Neural cell (in vitro differentiated cells): Measurements from ENCODE around the gene INPP5A. TPM values are rescaled to one million over a fixed set of nuclear protein-coding genes. Genes with fewer than 3 reads are reported as not detected.
"Not testable (repeated sequence)": the region's sequence is repeated elsewhere in the genome, so short reads cannot be mapped to it uniquely, and the experiment has no call there.

ENCODE experiments used
- H2AFZ ChIP-seq: fragments of 200-600, 300-800 bp; sonication (generic), shearing (Covaris generic); 2 replicates; pipeline ENCODE4 v1.6.0; 2014; ENCODE audit warnings: low read depth, mild to moderate bottlenecking, antibody characterized with exemption, low read length, moderate library complexity
- H3F3A ChIP-seq: fragments of 200-600 bp; shearing (Covaris generic); 2 replicates; pipeline ENCODE4 v1.6.1; 2016; ENCODE audit warnings: mild to moderate bottlenecking, moderate library complexity, mixed read lengths, antibody characterized with exemption, low read length; ENCODE audit not compliant: insufficient read depth, poor library complexity, severe bottlenecking
- H3K27ac ChIP-seq: fragments of 200-600, 300-800 bp; sonication (generic), shearing (Covaris generic); 2 replicates; pipeline ENCODE4 v1.5.1; 2014; ENCODE audit warnings: mild to moderate bottlenecking, low read length, moderate library complexity
- H3K27me3 ChIP-seq: fragments of 300-800, 200-600 bp; sonication (generic), shearing (Covaris generic); 2 replicates; pipeline ENCODE4 v1.6.0; 2014; ENCODE audit warnings: mild to moderate bottlenecking, low read depth, low read length, moderate library complexity; ENCODE audit not compliant: insufficient read depth
- H3K36me3 ChIP-seq: fragments of 300-800, 200-600 bp; sonication (generic), shearing (Covaris generic); 2 replicates; pipeline ENCODE4 v1.5.1; 2014; ENCODE audit warnings: mild to moderate bottlenecking, antibody characterized with exemption, low read length, moderate library complexity; ENCODE audit not compliant: insufficient read depth
- H3K4me2 ChIP-seq: fragments of 300-800, 200-600 bp; sonication (generic), shearing (Covaris generic); 2 replicates; pipeline ENCODE4 v1.6.0; 2014; ENCODE audit warnings: mild to moderate bottlenecking, low read length
- H3K4me3 ChIP-seq: fragments of 300-800, 200-600 bp; sonication (generic), shearing (Covaris generic); 2 replicates; pipeline ENCODE4 v1.5.1; 2014; ENCODE audit warnings: mild to moderate bottlenecking, low read length, moderate library complexity
- H3K79me2 ChIP-seq: fragments of 200-600 bp; shearing (Covaris generic); replicated peaks from 2 replicates; pipeline ENCODE4 v1.6.0; 2014; ENCODE audit warnings: mild to moderate bottlenecking, low read length, moderate library complexity; ENCODE audit not compliant: insufficient read depth
- H3K9ac ChIP-seq: fragments of 300-800, 200-600 bp; sonication (generic), shearing (Covaris generic); 2 replicates; pipeline ENCODE4 v1.6.1; 2016; ENCODE audit warnings: mild to moderate bottlenecking, low read length, mixed read lengths
- H3K9me2 ChIP-seq: fragments of 200-600 bp; shearing (Covaris generic); 2 replicates; pipeline ENCODE4 v1.6.1; 2016; ENCODE audit warnings: mild to moderate bottlenecking, low read length, mixed read lengths; ENCODE audit not compliant: insufficient read depth
- H3K9me3 ChIP-seq: fragments of 200-600, 300-800 bp; sonication (generic), shearing (Covaris generic); 2 replicates; pipeline ENCODE4 v1.6.1; 2016; ENCODE audit warnings: mild to moderate bottlenecking, mixed run types, low read length, moderate library complexity, mixed read lengths
- H4K20me1 ChIP-seq: fragments of 200-600 bp; shearing (Covaris generic); 2 replicates; pipeline ENCODE4 v1.6.1; 2016; ENCODE audit warnings: mild to moderate bottlenecking, mixed run types; ENCODE audit not compliant: insufficient read depth
- EZH2 ChIP-seq: fragments of 200-600, 300-800 bp; shearing (Covaris generic), sonication (generic); IDR thresholded peaks from 2 replicates; pipeline ENCODE4 v1.6.1; 2014; ENCODE audit warnings: antibody characterized with exemption, low read length, borderline replicate concordance, mild to moderate bottlenecking; ENCODE audit not compliant: insufficient read depth, poor library complexity, severe bottlenecking
- MXI1 ChIP-seq: fragments of 450-650 bp; conservative IDR thresholded peaks from 2 replicates; pipeline ENCODE4 v1.6.1; 2014; ENCODE audit warnings: antibody characterized with exemption, mild to moderate bottlenecking; ENCODE audit not compliant: poor library complexity, severe bottlenecking
- RAD21 ChIP-seq: fragments of 450-650 bp; conservative IDR thresholded peaks from 2 replicates; pipeline ENCODE4 v1.6.1; 2014; ENCODE audit warnings: antibody characterized with exemption, mild to moderate bottlenecking, moderate library complexity
- polyA plus RNA-seq: library from polyadenylated mRNA; depleted of rRNA; stranded (reverse); fragments of >200 nt; gene quantifications from 2 replicates; pipeline ENCODE4 v1.2.3, GENCODE V29; 2014
- TF ChIP-seq, protein P1 (sequence below): fragments of 450-650 bp; IDR thresholded peaks from 2 replicates; pipeline ENCODE4 v1.5.1; 2014; ENCODE audit warnings: antibody characterized with exemption, mild to moderate bottlenecking, moderate library complexity; ENCODE audit not compliant: poor library complexity, severe bottlenecking

The INPP5A gene
- polyA plus RNA-seq, 1 donor from 2014 or later = 48.8 TPM

DNA sequence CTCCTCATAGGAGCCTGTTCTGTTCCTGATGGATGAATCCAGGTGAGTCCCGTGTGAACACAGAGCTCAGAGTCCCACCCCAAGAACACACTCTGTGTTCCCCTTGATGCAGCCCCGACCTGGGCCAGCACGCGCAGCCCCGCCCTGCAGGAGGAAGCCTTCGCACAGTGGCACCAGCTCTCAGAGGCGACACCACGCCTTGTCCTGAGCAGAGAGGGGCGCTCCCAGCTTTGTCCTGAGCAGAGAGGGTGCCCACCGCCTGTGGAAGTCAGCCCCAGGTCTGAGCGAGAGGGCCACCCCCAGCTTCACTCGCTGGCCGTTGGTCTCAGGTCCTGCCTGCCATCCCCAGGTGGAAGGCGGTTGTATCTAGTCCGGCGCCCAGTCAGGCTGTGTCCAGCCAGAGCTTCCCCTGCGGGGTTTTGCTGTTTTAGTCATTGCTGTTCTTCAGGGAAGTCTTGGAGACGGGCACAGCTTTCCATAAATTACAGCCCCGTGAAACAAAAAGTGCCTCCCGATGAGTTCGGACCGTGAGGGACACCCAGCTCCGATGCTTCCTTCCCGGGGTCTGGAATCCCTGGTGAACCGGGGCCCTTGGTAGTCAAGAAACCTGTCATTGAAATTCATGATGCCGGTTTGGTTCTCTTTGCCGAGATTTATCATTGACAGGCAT is 204.7 kb downstream of the INPP5A start:
- no peak overlapping the region for H3K27ac ChIP-seq
- H3K4me3 ChIP-seq = no peak overlapping the region
- H3K27me3 ChIP-seq = peaks cover 7% of the 10 kb centered on the region
- H3K79me2 ChIP-seq = no peaks in the 10 kb centered on the region
- no peaks in the 10 kb centered on the region for H3K9me2 ChIP-seq
- no peaks in the 10 kb centered on the region for H3K9me3 ChIP-seq
- H3F3A ChIP-seq = no peaks in the 10 kb centered on the region
- no peak overlapping the region for H3K4me2 ChIP-seq
- TF ChIP-seq MXI1 (no peak), RAD21 (no peak), EZH2 (no peak)
- TF ChIP-seq, protein P1, sequence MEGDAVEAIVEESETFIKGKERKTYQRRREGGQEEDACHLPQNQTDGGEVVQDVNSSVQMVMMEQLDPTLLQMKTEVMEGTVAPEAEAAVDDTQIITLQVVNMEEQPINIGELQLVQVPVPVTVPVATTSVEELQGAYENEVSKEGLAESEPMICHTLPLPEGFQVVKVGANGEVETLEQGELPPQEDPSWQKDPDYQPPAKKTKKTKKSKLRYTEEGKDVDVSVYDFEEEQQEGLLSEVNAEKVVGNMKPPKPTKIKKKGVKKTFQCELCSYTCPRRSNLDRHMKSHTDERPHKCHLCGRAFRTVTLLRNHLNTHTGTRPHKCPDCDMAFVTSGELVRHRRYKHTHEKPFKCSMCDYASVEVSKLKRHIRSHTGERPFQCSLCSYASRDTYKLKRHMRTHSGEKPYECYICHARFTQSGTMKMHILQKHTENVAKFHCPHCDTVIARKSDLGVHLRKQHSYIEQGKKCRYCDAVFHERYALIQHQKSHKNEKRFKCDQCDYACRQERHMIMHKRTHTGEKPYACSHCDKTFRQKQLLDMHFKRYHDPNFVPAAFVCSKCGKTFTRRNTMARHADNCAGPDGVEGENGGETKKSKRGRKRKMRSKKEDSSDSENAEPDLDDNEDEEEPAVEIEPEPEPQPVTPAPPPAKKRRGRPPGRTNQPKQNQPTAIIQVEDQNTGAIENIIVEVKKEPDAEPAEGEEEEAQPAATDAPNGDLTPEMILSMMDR = no peak
- H3K36me3 ChIP-seq = no peaks in the 10 kb centered on the region
- H2AFZ ChIP-seq = no peak overlapping the region
- H3K9ac ChIP-seq = no peak overlapping the region
- no peaks in the 10 kb centered on the region for H4K20me1 ChIP-seq

DNA sequence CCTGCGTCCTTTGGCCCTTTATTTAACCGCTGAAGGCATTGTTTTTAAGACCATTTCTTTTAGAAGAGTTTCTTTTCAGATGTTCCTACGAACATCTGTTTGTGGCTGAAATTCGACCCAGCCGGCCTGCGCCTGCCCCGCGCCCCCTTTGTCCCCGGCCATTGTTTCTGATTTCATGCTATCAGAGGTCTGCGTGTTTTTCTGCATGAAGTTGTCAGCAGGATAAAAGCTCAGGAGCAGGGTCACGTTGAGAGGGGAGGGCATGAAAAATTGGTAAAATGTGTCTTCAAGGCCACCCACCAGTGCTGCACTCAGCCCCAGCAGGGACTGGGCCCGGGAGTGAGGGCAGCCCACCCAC is 205.2 kb downstream of the INPP5A start:
- H3K4me3 ChIP-seq = no peak overlapping the region
- no peaks in the 10 kb centered on the region for H4K20me1 ChIP-seq
- no peak overlapping the region for H3K4me2 ChIP-seq
- H3K9ac ChIP-seq = no peak overlapping the region
- H3K79me2 ChIP-seq = no peaks in the 10 kb centered on the region
- H3F3A ChIP-seq = no peaks in the 10 kb centered on the region
- H3K9me3 ChIP-seq = no peaks in the 10 kb centered on the region
- no peak overlapping the region for H2AFZ ChIP-seq
- no peak overlapping the region for H3K27ac ChIP-seq
- H3K9me2 ChIP-seq = no peaks in the 10 kb centered on the region
- TF ChIP-seq, protein P1 = no peak
- H3K27me3 ChIP-seq = peaks cover 7% of the 10 kb centered on the region
- no peaks in the 10 kb centered on the region for H3K36me3 ChIP-seq

DNA sequence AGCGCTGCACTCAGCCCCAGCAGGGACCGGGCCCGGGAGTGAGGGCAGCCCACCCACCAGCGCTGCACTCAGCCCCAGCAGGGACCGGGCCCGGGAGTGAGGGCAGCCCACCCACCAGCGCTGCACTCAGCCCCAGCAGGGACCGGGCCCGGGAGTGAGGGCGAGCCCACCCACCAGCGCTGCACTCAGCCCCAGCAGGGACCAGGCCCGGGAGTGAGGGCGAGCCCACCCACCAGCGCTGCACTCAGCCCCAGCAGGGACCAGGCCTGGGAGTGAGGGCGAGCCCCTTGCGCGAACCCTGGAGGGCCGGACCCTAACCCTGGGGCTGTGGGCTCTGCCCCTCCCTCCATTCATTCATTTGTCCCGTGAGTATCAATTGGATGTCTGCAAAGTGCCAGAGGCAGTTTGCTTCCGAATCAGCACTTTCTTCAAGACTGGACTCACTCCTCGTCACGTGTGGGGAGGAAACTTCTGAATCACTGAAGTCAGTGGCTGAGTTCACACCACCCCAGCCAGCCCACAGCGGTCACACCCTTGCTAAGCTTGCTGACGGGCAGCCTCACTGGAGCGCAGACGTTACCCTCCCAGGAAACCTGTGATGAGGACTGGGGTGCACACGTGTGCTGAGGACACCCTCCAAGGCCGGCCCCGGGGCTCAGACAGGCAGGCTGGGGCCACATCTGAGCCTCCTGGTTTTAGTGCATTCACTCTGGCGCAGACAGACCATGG is 205.8 kb downstream of the INPP5A start:
- H2AFZ ChIP-seq, H3K79me2 ChIP-seq, H3K4me2 ChIP-seq, H3K9ac ChIP-seq, H3K9me3 ChIP-seq, H3K36me3 ChIP-seq, H3F3A ChIP-seq, H3K27me3 ChIP-seq, H3K27ac ChIP-seq, H4K20me1 ChIP-seq, H3K9me2 ChIP-seq, H3K4me3 ChIP-seq: not testable (repeated sequence)
